GM19238 (cell line): ENCODE data around the gene PROCR.
"Not testable (repeated sequence)": the region's sequence is repeated elsewhere in the genome, so short reads cannot be mapped to it uniquely, and the experiment has no call there.

Source experiments
- DNase-seq: peaks from one replicate; pipeline ENCODE4 v3.0.0; 2011; ENCODE audit warnings: low spot score; ENCODE audit not compliant: insufficient read length

The PROCR gene

GRCh38 chr20:35164531-35164930 is 7.3 kb upstream of the PROCR start:
- not testable (repeated sequence) for DNase-seq

- DNase-seq: no peak
Observed at GRCh38 chr20:35165221-35166185, 6.4 kb upstream of the PROCR start.

GRCh38 chr20:35166242-35166830 is 5.5 kb upstream of the PROCR start:
- no peak for DNase-seq

GRCh38 chr20:35167787-35168186 is 4.1 kb upstream of the PROCR start:
- no peak for DNase-seq

GRCh38 chr20:35168701-35169409 is 3.0 kb upstream of the PROCR start:
- DNase-seq: not testable (repeated sequence)

GRCh38 chr20:35171438-35171752 is 477 bp upstream of the PROCR start:
- DNase-seq: no peak

DNA sequence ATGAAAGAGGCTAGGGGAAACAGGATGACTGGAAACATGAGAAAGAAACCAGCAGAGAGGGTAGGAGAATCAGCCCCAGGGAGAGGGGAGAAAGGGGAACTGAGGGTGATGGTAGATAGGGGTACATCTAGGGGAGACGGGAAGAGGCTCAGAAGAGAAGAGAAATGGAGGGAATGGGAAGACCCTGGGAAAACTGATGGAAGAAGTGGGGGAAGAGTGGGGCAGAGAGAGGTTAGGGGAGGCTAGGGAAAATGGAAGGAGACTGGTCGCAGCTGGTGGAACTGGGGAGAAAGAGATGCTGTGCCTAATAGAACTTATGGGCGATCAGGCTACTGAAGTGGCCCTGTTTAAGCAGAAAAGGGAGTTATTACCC is 548 bp downstream of the PROCR start:
- DNase-seq: no peak

GRCh38 chr20:35173576-35174192 is 1.8 kb downstream of the PROCR start:
- DNase-seq: no peak

DNA sequence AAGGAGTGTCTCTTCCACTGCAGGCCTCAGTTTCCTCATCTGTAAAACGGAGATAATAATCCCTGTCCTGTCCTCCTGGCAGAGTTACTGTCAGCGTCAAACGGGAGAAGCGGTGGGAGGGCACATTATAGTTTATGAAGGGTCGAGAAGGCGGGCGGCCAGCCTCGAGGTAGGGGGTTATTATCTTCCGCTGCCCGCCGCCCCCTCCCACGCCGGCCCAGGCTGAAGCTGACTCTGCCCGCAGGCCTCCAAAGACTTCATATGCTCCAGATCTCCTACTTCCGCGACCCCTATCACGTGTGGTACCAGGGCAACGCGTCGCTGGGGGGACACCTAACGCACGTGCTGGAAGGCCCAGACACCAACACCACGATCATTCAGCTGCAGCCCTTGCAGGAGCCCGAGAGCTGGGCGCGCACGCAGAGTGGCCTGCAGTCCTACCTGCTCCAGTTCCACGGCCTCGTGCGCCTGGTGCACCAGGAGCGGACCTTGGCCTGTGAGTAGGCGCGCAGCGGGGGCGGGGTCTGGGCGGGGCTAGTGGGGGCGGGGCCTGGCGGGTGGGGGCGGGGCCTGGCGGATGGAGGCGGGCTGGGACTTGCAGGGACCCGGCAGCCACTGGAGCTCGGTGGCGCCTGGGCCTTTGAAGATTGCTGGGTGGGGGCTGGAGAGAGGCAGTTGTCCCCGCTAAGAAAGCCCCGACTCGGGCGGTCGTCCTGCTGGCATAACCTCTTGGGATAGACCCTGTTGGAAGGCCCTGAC is 2.8 kb downstream of the PROCR start:
- no peak for DNase-seq

DNA sequence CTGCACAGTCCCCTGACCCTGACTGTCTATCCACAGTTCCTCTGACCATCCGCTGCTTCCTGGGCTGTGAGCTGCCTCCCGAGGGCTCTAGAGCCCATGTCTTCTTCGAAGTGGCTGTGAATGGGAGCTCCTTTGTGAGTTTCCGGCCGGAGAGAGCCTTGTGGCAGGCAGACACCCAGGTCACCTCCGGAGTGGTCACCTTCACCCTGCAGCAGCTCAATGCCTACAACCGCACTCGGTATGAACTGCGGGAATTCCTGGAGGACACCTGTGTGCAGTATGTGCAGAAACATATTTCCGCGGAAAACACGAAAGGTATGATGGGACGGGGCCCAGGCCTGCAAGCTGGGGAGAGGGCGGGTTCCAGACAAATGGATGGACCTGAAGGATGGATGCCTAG is 4.3 kb downstream of the PROCR start:
- no peak for DNase-seq

GRCh38 chr20:35179292-35180212 is 7.7 kb downstream of the PROCR start:
- DNase-seq: no peak

- DNase-seq: no peak
Observed at GRCh38 chr20:35180266-35180665, 8.4 kb downstream of the PROCR start.

DNA sequence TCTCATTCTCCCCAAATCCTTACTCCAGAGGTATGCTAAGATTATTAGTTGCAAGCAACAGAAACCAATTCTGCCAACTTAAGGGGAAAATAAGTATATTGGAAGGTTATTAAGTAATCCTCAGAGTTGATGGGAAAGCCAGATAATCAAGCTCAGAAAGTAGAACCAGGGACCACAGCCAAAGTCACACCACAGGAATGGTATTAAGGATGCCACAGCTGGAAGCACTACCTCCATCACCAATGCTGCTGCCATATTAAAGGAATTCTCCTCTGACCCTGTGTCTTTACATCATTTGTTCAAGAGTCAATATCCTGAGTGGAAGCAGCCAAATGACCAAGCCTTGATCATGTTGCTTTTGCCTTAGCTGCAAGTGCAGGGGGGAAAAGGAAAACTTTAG is 9.9 kb downstream of the PROCR start:
- no peak for DNase-seq

DNA sequence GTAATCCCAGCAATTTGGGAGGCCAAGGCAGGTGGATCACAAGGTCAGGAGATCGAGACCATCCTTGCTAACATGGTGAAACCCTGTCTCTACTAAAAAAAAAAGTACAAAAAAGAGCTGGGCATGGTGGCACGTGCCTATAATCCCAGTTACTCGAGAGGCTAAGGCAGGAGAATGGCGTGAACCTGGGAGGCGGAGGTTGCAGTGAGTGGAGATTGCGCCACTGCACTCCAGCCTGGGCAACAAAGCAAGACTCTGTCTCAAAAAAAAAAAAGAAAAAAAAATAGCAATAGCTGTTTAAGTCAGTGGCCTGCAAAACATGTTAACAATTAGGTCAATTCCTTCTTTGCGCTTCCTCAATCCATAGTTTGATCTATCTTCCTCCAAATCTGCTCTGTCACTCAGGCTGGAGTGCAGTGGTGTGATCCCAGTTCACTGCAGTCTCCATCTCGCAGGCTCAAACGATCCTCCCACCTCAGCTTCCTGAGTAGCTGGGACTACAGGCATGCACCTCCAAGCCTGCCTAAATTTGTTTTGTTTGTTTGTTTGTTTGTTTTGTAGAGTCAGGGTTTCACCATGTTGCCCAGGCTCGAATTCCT is 14.9 kb downstream of the PROCR start:
- not testable (repeated sequence) for DNase-seq

GRCh38 chr20:35187584-35188190 is 15.8 kb downstream of the PROCR start:
- DNase-seq: no peak

DNA sequence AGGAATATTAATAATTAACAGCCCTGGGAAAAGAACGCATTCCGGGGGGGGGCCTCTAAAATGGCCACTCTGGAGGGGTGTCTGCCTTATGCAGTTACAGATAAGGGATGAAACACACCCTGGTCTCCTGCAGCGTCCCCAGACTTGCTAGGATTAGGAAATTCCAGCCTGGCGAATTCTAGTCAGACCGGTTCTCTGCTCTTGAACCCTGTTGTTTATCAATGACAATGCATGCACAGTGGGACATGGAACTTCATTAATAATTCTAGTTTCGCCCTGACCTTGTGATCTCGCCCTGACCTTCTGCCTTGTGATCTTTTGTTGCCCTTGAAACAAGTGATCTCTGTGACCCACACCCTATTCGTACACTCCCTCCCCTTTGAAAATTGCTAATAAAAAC is 17.4 kb downstream of the PROCR start:
- DNase-seq: not testable (repeated sequence)

DNA sequence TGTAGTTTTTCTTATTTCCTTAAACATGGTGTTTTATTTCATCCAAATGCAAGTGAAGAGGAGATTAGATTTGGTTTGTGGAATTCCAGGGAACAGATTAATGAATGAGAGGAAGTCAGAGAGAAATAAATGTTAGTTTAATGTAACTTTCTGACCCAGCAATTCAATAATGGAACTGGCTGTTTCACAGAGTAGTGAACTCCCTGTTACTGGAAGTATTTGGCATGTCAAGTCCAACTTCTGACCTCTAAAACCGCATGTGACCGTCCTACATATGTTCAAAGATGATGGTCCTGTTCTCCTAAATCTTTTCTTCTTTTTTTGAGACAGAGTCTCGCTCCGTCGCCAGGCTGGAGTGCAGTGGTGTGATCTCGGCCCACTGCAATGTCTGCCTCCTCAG is 18.7 kb downstream of the PROCR start:
- no peak for DNase-seq

- no peak for DNase-seq
Observed at GRCh38 chr20:35191419-35192117, 19.7 kb downstream of the PROCR start.
